HG02588 (cell line): ENCODE measurements around the gene RPL21.
A peak's percentile ranks its signal among the peaks of the same experiment; 100 is the strongest.
"Not testable (repeated sequence)": the region's sequence is repeated elsewhere in the genome, so short reads cannot be mapped to it uniquely, and the experiment has no call there.

ENCODE experiments used
- ATAC-seq: cut with Tn5 transposase; IDR thresholded peaks from one replicate; pipeline ENCODE4 v1.9.1; 2021; ENCODE audit warnings: mild to moderate bottlenecking, moderate library complexity; ENCODE audit not compliant: unreplicated experiment

The RPL21 gene

GRCh38 chr13:27251166-27252091 lies at the start of gene RPL21:
Gene RPL21 (plus strand): TSS chr13:27251558. CDS start chr13:27253777, 2,219 bp downstream.
- peak; percentile 91 for ATAC-seq

- no peak for ATAC-seq
Measured at GRCh38 chr13:27201661-27202060, 49.7 kb upstream of the RPL21 start.

- no peak for ATAC-seq
Measured at GRCh38 chr13:27203186-27203585, 48.2 kb upstream of the RPL21 start.

GRCh38 chr13:27203854-27204253 lies 47.5 kb upstream of the RPL21 start:
- ATAC-seq = no peak

- no peak for ATAC-seq
Measured at GRCh38 chr13:27208514-27208913, 42.8 kb upstream of the RPL21 start.

GRCh38 chr13:27211271-27211670 lies 40.1 kb upstream of the RPL21 start:
- ATAC-seq = no peak

- no peak for ATAC-seq
Measured at GRCh38 chr13:27211771-27212364, 39.5 kb upstream of the RPL21 start.

- not testable (repeated sequence) for ATAC-seq
Measured at GRCh38 chr13:27213386-27213785, 38.0 kb upstream of the RPL21 start.

- ATAC-seq = not testable (repeated sequence)
Measured at GRCh38 chr13:27217791-27218190, 33.6 kb upstream of the RPL21 start.

GRCh38 chr13:27218861-27219260 lies 32.5 kb upstream of the RPL21 start:
- not testable (repeated sequence) for ATAC-seq

- ATAC-seq = no peak
Measured at GRCh38 chr13:27219611-27220010, 31.7 kb upstream of the RPL21 start.

- ATAC-seq = not testable (repeated sequence)
Measured at GRCh38 chr13:27222100-27222499, 29.3 kb upstream of the RPL21 start.

- no peak for ATAC-seq
Measured at GRCh38 chr13:27226991-27227390, 24.4 kb upstream of the RPL21 start.

GRCh38 chr13:27228131-27228530 lies 23.2 kb upstream of the RPL21 start:
- ATAC-seq = no peak

- ATAC-seq = no peak
Measured at GRCh38 chr13:27229642-27230041, 21.7 kb upstream of the RPL21 start.

- ATAC-seq = no peak
Measured at GRCh38 chr13:27233964-27234363, 17.4 kb upstream of the RPL21 start.

- ATAC-seq = no peak
Measured at GRCh38 chr13:27236478-27236877, 14.9 kb upstream of the RPL21 start.

GRCh38 chr13:27242702-27243101 lies 8.7 kb upstream of the RPL21 start:
- ATAC-seq = no peak

GRCh38 chr13:27245610-27246009 lies 5.7 kb upstream of the RPL21 start:
- no peak for ATAC-seq

- ATAC-seq = no peak
Measured at GRCh38 chr13:27250833-27251165, 559 bp upstream of the RPL21 start.

- no peak for ATAC-seq
Measured at GRCh38 chr13:27252467-27252866, 1.1 kb downstream of the RPL21 start.

- ATAC-seq = no peak
Measured at GRCh38 chr13:27257233-27257568, 5.8 kb downstream of the RPL21 start.
